Sciatic nerve (tissue), 2 donors: ENCODE measurements around the gene RAB11B. TPM values are rescaled to one million over a fixed set of nuclear protein-coding genes. Genes with fewer than 3 reads are reported as not detected.
A peak's percentile ranks its signal among the peaks of the same experiment; 100 is the strongest.
"Not testable (repeated sequence)": the region's sequence is repeated elsewhere in the genome, so short reads cannot be mapped to it uniquely, and the experiment has no call there.

Experiments
- ATAC-seq: fragments of 200-7000 bp; cut with Tn5 transposase; one replicate; pipeline ENCODE4 v1.9.1; 2020; ENCODE audit warnings: mild to moderate bottlenecking, moderate library complexity
- DNase-seq: peaks from one replicate; pipeline ENCODE4 v3.0.0-alpha.2; 2020; ENCODE audit warnings: low spot score
- intact Hi-C: fragments of 100-400 bp; cut with DNase I; formaldehyde crosslinking; loops from one replicate; pipeline ENCODE4 v1.14.2; 2022
- total RNA-seq: library from RNA; stranded (reverse); fragmentation: NEBNext Ultra II Directional; extraction: Animal tissue kit (Norgen Biotek cat#: 25700); gene quantifications from one replicate; pipeline ENCODE4 v1.2.1, GENCODE V29; 2021
- donor health status: DM: no; HTN: no; CAD: no.
- donor health status: DM: no; HTN: no; CAD: no.

RAB11B gene
- total RNA-seq, 1 donor from 2014 or later, result 91.6 TPM

DNA sequence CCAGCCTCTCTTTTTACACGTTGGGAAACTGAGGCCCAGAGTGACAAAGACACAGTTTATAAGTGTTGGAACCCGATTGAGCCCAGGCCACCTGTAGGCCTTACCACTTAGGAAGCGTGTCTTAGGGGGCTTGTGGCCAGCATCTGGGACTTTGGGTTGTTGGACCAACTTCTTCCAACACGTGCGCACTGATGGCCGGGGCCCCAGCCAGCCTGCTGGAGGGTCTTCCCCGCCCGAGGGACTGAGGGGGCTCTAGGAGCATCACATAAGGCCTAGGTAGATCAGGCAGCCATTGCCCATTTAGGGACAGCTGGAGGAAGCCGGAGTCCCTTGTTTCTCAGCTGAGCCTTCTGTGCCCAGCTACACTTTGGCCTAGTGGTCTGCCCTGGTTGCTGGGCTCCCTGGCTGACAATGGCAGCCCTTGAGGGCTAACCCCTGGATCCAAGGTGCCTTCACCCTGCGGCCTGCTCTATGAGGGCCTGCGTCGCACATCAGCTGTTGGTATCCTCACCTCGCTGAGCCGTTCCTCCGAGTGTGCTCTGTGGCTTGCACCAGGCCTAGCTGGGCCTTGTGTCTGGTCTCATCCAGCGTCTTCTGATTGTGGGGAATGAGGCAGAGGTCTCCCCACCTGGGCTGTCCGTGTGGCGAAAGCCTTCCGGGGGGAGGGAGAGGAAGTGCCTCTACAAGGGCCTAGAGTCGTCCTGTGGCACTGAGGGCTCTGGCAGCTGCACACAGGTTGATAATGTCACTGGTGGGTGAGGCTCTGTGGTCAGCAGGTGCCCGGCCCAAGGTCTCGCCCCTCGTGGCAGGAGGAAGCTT lies 1.2 kb downstream of the RAB11B start:
- intact Hi-C loops, result no loop called here

DNA sequence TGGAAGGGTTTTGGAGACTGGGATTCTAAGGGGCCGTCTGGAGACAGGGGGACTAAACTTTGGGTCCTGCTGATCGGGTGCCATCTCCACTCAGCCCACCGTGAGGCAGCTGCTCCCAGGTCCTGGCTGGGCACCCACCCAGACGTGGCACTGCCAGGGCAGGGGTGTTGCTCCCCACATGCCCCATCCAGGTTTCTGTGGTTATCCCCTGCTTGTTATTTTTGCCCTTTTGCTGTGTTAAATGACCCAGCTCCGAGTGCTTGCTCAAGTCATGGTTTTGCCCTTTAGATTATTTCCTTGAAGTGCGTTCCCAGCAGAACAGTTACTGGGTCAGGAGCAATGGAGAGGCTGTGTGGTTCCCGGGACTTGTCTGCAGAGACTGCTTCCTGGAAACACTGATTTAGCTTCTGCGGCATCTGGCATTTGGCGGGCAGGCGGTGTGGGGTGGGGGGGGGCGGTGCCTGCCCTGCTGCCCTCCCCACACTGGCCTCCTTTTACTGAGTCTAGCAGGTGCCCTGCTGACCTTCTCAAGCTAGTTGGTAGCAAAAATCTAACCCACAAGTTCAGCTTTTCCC lies 1.9 kb downstream of the RAB11B start:
- ATAC-seq (peak; percentile 0), DNase-seq (no peak)
- intact Hi-C loops, result no loop called here

More for the DNA sequence above, 1.2 kb downstream of the RAB11B start:
- ATAC-seq (no peak), DNase-seq (no peak)

DNA sequence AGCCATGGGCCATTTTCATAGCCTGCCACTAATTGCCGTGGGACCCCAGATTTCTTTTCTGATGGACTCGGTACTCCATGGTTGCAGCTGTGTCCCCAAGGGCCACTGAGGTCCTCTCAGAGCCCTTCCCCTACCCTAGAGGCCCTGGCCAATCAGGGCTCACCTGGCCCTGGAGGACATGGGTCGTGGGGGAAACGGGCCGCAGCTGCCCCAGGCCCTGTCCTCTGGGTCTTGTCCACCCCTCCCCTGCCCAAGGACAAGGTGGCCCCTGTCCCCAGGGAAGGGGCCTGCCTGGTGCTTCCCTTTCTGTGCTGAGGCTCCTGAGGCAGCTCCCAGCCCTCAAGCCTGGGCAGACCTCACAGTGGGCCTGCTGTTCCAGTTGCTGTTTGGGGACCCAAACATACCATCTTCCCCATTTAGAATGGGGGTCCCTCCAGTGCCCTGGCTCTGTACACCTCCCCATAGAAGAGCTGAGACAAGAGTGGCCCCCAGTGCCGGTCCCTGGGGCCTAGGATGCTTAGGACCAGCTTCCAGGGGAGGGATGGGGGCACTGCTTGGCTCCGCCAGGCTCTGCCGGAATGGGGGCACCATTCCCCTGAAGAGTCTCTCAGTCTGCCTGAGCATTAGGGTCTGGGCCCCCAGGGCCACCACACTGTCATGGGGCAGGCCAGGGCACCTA lies 3.2 kb downstream of the RAB11B start:
- ATAC-seq, result no peak
- intact Hi-C loops, result no loop called here
- no peak for DNase-seq

DNA sequence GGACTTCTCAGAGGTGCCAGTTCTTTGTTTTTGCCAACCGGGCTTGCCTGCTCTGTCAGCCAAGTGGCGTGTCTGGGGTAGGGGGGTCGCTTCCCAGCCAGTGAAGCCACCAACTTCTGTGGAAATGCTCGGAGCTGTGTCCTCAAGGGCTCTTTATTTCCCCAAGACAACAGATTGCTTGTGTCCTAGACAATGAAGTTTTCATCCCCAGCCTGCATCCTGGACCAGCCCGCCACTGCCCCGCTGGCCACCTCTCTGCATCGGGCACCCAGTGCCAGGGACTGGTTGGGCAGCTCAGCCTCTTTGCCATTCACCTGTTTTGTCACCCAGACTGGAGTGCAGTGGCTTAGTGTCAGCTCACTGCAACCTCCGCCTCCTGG lies 3.7 kb downstream of the RAB11B start:
- intact Hi-C loops, result no loop called here
- ATAC-seq (no peak), DNase-seq (no peak)

- DNase-seq (no peak), ATAC-seq (no peak)
- intact Hi-C loops, result loop anchor here (5.0 kb wide), 1 partner anchor 1013 kb away; no protein-coding TSS in a partner anchor
Observed at GRCh38 chr19:8395621-8396082, 5.5 kb downstream of the RAB11B start.

DNA sequence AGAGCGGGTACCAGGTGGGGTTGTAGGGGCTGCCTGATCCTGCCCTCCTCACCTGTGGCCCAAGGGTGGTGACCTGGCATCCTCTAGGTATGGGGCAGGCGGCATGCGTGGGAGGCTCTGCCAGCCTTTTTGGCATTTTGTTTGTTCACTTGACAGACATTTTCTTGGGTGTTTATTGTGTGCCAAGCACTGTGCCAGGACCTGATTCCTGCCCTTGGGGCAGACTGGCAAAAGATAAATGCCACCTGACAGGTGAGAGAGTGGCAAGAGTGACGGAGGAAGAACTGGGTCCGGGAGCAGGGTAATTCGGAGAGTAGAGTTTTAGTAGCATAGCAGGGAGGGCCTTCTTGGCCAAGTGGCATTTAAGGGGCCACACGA lies 6.0 kb downstream of the RAB11B start:
- DNase-seq, result no peak
- no peak for ATAC-seq
- intact Hi-C loops, result loop anchor here (5.0 kb wide), 1 partner anchor 1014 kb away; no protein-coding TSS in a partner anchor

GRCh38 chr19:8396563-8397203 lies 6.5 kb downstream of the RAB11B start:
- ATAC-seq (peak; percentile 54), DNase-seq (peak; percentile 81)
- intact Hi-C loops, result loop anchor here (5.0 kb wide), 1 partner anchor 1014 kb away; no protein-coding TSS in a partner anchor

- intact Hi-C loops, result loop anchor here (5.0 kb wide), 1 partner anchor 1015 kb away; no protein-coding TSS in a partner anchor
- no peak for ATAC-seq
Observed at GRCh38 chr19:8397271-8397670, 7.1 kb downstream of the RAB11B start.

GRCh38 chr19:8397746-8398310 lies 7.7 kb downstream of the RAB11B start:
- no peak for DNase-seq
- ATAC-seq, result no peak
- intact Hi-C loops, result loop anchor here (5.0 kb wide), 1 partner anchor 1016 kb away; no protein-coding TSS in a partner anchor

More at GRCh38 chr19:8397271-8397670, 7.1 kb downstream of the RAB11B start:
- no peak for DNase-seq

GRCh38 chr19:8398311-8398771 lies 8.2 kb downstream of the RAB11B start:
- intact Hi-C loops, result loop anchor here (5.0 kb wide), 1 partner anchor 1016 kb away; no protein-coding TSS in a partner anchor
- ATAC-seq (no peak), DNase-seq (no peak)

DNA sequence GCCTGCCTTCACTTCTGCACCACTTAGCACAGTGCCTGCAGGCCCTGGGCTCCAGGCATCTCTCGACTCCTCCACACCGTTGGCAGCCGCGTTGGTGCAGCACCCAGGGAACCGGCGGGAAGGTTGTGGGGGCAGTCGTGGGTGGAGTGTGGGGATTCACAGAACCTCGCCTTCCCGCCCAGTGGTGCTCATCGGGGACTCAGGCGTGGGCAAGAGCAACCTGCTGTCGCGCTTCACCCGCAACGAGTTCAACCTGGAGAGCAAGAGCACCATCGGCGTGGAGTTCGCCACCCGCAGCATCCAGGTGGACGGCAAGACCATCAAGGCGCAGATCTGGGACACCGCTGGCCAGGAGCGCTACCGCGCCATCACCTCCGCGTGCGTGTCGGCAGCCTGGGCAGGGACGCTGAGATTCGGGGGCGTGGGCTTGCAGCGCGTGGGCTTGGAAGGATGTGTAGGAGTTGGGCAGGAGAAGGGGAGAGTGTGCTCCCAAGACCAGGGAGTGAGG lies 9.6 kb downstream of the RAB11B start:
- ATAC-seq, result no peak
- DNase-seq, result no peak
- intact Hi-C loops, result loop anchor here (5.0 kb wide), 1 partner anchor 1017 kb away; no protein-coding TSS in a partner anchor

DNA sequence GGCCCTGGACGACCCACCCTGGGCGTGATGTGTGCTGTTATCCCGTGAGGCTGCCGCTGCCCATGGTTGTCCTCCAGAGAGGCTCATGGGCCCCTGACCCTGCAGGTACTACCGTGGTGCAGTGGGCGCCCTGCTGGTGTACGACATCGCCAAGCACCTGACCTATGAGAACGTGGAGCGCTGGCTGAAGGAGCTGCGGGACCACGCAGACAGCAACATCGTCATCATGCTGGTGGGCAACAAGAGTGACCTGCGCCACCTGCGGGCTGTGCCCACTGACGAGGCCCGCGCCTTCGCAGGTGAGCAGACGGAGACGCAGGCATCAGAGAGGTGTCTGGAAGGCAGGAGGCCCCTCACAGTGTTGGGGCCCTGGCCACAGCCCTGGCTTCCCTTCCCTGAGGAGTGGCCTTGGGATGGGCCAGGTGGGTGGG lies 11.8 kb downstream of the RAB11B start:
- no peak for DNase-seq
- no peak for ATAC-seq
- intact Hi-C loops, result no loop called here

GRCh38 chr19:8403098-8403819 lies 13.1 kb downstream of the RAB11B start:
- ATAC-seq, result peak; percentile 16
- intact Hi-C loops, result no loop called here
- no peak for DNase-seq

GRCh38 chr19:8403820-8404109 lies 13.6 kb downstream of the RAB11B start:
- DNase-seq (no peak), ATAC-seq (no peak)
- intact Hi-C loops, result no loop called here

- no peak for ATAC-seq
- intact Hi-C loops, result no loop called here
- no peak for DNase-seq
Observed at GRCh38 chr19:8404391-8405151, 14.4 kb downstream of the RAB11B start.

GRCh38 chr19:8410718-8411117 lies 20.6 kb downstream of the RAB11B start:
- DNase-seq, intact Hi-C loops, ATAC-seq: not testable (repeated sequence)
